ENCODE results near the gene FOXB1.

FOXB1 gene

GRCh38 chr15:59998950-59999611 is 5.0 kb upstream of the FOXB1 start:
- DNase-seq (ENCODE audit: low read depth) = no peak

GRCh38 chr15:59999612-60000112 is 4.4 kb upstream of the FOXB1 start:
- DNase-seq (ENCODE audit: low read depth) = no peak

- DNase-seq (ENCODE audit: low read depth) = no peak
Measured at GRCh38 chr15:60000113-60000823, 3.8 kb upstream of the FOXB1 start.

- no peak for DNase-seq (ENCODE audit: low read depth)
Measured at GRCh38 chr15:60000824-60001609, 3.1 kb upstream of the FOXB1 start.

GRCh38 chr15:60001610-60002527 is 2.2 kb upstream of the FOXB1 start:
- no peak for DNase-seq (ENCODE audit: low read depth)

GRCh38 chr15:60002528-60003218 is 1.4 kb upstream of the FOXB1 start:
- DNase-seq (ENCODE audit: low read depth) = no peak

GRCh38 chr15:60003243-60004008 is 685 bp upstream of the FOXB1 start:
- DNase-seq (ENCODE audit: low read depth) = no peak

GRCh38 chr15:60004846-60005351 is 788 bp downstream of the FOXB1 start:
- no peak for DNase-seq (ENCODE audit: low read depth)

GRCh38 chr15:60005352-60006202 is 1.5 kb downstream of the FOXB1 start:
- no peak for DNase-seq (ENCODE audit: low read depth)

- DNase-seq (ENCODE audit: low read depth) = no peak
Measured at GRCh38 chr15:60006203-60006862, 2.2 kb downstream of the FOXB1 start.

GRCh38 chr15:60006873-60007272 is 2.8 kb downstream of the FOXB1 start:
- DNase-seq (ENCODE audit: low read depth) = no peak

- DNase-seq (ENCODE audit: low read depth) = no peak
Measured at GRCh38 chr15:60009124-60009960, 5.2 kb downstream of the FOXB1 start.

- no peak for DNase-seq (ENCODE audit: low read depth)
Measured at GRCh38 chr15:60009980-60010732, 6.0 kb downstream of the FOXB1 start.

GRCh38 chr15:60010858-60011257 is 6.7 kb downstream of the FOXB1 start:
- DNase-seq (ENCODE audit: low read depth) = no peak

- DNase-seq (ENCODE audit: low read depth) = no peak
Measured at GRCh38 chr15:60012695-60013094, 8.6 kb downstream of the FOXB1 start.

GRCh38 chr15:60017538-60018520 is 13.7 kb downstream of the FOXB1 start:
- DNase-seq (ENCODE audit: low read depth) = no peak
